Right lung (tissue), 5 donors: ENCODE results near the gene OR6B1. TPM values are rescaled to one million over a fixed set of nuclear protein-coding genes. Genes with fewer than 3 reads are reported as not detected.
"Not testable (repeated sequence)": the region's sequence is repeated elsewhere in the genome, so short reads cannot be mapped to it uniquely, and the experiment has no call there.

ENCODE experiments used
- DNase-seq, 2 donors: peaks; one replicate each; pipeline ENCODE4 v3.0.0-alpha.2; 2013
- polyA plus RNA-seq, 5 donors: library from polyadenylated mRNA; unstranded; fragments of 120-200 nt; gene quantifications; one replicate each; pipeline versions ENCODE4 v1.2.1 to v1.2.3, GENCODE V29; 2013; ENCODE audit warnings: inconsistent platforms in 1 of 5, low replicate concordance in 1 of 5; ENCODE audit not compliant: insufficient read length in 5 of 5, insufficient read depth in 1 of 5

Gene OR6B1
- polyA plus RNA-seq, 5 donors, result 0.03 TPM; not detected in 4

GRCh38 chr7:144038887-144039286, 38.8 kb downstream of the OR6B1 start:
- no peak for DNase-seq

- no peak for DNase-seq
Measured at GRCh38 chr7:144048648-144049047, 48.5 kb downstream of the OR6B1 start, which contains the start of gene OR2A5. Gene OR2A5 (plus strand): TSS chr7:144048948. CDS start chr7:144050402, 1,454 bp downstream.

GRCh38 chr7:144049491-144049890, 49.4 kb downstream of the OR6B1 start:
- DNase-seq, result no peak

- DNase-seq, result no peak
Measured at GRCh38 chr7:144050093-144050492, 50.0 kb downstream of the OR6B1 start.

- DNase-seq, result not testable (repeated sequence)
Measured at GRCh38 chr7:144050884-144051283, 50.8 kb downstream of the OR6B1 start.

- no peak for DNase-seq
Measured at GRCh38 chr7:144057954-144058353, 57.8 kb downstream of the OR6B1 start.

Other genes starting within 250 kb of the OR6B1 start
- gene CTAGE6, start 242.6 kb upstream of the OR6B1 start, polyA plus RNA-seq, result under 1 TPM in 2 of 5 donors, not detected in 3; 0.16 to 0.22 TPM
- gene TCAF1, start 98.1 kb upstream of the OR6B1 start, polyA plus RNA-seq, result 100 to 1,000 TPM in 3 of 5 donors, 10 to 100 TPM in 2; 78.5 to 115 (median 103) TPM
- not detected for gene OR2F2, start 65.1 kb upstream of the OR6B1 start, polyA plus RNA-seq
- under 1 TPM in 1 of 5 donors, not detected in 4; 0.08 TPM for gene OR2F1, start 45.5 kb upstream of the OR6B1 start, polyA plus RNA-seq
- gene OR2A5, start 48.6 kb downstream of the OR6B1 start, polyA plus RNA-seq, result under 1 TPM; 0.05 to 0.26 (median 0.15) TPM
- gene OR2A25, start 69.5 kb downstream of the OR6B1 start, polyA plus RNA-seq, result under 1 TPM in 2 of 5 donors, not detected in 3; 0.06 to 0.12 TPM
- gene OR2A12, start 86.0 kb downstream of the OR6B1 start, polyA plus RNA-seq, result under 1 TPM in 3 of 5 donors, not detected in 2; 0.03 to 0.09 (median 0.04) TPM
- not detected for gene OR2A2, start 109.3 kb downstream of the OR6B1 start, polyA plus RNA-seq
- gene OR2A14, start 122.9 kb downstream of the OR6B1 start, polyA plus RNA-seq, result under 1 TPM in 1 of 5 donors, not detected in 4; 0.08 TPM
- gene CTAGE4, start 183.1 kb downstream of the OR6B1 start, polyA plus RNA-seq, result 10 to 100 TPM in 1 of 5 donors, 1 to 10 TPM in 4; 1.3 to 19.4 (median 7.2) TPM
- gene ARHGEF35, start 195.5 kb downstream of the OR6B1 start, polyA plus RNA-seq, result 10 to 100 TPM in 4 of 5 donors, 1 to 10 TPM in 1; 9.0 to 17.7 (median 15.8) TPM
- gene OR2A42, start 239.3 kb downstream of the OR6B1 start, polyA plus RNA-seq, result 1 to 10 TPM; 1.9 to 5.2 (median 2.4) TPM